HL-60 (cell line): ENCODE measurements around the gene RHOF.

ENCODE experiments used
- CTCF ChIP-seq: IDR thresholded peaks from one replicate; pipeline ENCODE4 v1.5.1; 2011; ENCODE audit warnings: low read length, control low read depth, inconsistent platforms; ENCODE audit not compliant: insufficient read depth
- POLR2AphosphoS5 ChIP-seq: IDR thresholded peaks from 2 replicates; pipeline ENCODE4 v1.6.1; 2012; ENCODE audit warnings: low read depth
- REST ChIP-seq: IDR thresholded peaks from 2 replicates; pipeline ENCODE4 v1.6.1; 2012; ENCODE audit warnings: low read depth; ENCODE audit not compliant: insufficient replicate concordance

DNA sequence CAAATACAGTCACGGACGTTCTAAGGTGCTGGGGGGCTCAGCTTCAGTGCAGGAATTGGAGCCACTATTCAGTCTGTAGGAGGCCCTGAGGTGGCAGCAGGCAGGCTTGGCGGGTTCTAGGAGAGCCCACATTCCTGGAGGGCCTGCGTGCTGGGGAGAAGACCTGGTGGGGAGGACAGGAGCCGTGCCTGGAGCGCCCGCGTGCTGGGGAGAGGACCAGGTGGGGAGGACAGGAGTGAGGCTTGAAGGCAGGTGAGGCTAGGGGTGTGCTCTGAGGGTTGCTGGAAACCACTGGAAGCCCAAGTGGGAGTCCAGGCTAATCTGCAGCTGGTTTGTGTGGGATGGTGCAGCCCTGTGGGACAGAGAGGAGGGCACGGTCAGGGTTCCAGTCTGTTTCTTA, 23.1 kb downstream of the RHOF start:
- TF ChIP-seq CTCF (no peak), REST (no peak), POLR2AphosphoS5 (no peak)
